Measurements from ENCODE around the gene EYS.

The EYS gene

DNA sequence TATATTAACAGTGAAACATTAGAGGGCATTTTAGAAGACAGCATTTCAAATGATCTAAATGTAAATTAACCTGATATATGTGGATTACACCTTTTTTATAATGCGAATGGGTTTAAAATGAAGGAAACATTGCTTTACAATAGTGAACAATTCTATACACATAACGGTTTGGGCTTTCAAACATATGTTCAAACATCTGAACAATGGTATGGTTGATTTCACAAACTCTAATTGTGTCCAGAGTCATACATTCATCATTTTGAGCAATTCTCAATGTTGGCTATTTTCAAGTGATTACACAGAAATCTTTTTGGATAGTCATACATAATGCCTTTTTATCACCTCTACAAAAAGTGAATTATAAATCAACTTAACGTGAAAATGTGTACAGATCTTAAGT, 1493.3 kb downstream of the EYS start:
- DNase-seq: no peak

DNA sequence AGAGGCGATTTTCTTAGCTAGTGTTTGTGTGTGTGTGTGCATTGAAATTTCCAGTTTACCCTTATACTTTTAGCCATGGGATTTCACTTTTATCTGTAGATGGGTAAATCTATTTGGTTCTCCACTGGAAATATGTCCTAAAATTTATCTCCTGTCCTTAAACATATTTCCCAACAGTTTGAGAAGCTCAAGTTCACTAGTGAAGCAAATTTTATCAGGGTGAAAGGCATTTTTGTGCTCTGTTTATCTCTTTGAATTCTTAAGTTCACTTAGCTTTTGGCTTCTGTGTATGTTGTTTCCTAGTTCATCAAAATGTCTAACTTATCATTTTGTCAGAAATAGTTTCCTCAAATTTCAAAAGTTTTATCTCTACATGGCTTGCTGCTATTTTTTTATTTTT, 1509.8 kb downstream of the EYS start:
- no peak for DNase-seq

DNA sequence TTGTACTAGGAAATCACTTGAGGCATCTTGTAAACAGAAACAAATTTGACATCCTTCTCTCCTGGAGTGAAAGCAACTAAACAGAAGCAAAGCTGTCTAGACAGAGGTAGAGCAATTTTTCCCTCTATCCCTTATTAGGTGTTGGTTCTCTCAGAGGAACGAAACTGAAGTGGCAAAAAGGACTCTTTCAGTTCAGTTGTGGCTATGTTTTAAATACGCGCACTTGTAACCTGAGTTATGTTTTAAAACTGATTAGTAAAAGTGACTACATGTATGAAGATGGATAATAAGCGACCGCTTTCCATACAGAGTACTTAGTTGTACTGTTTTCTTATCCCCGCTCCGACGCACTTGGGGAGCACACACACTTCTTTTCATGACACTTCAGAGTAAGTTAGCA, 1520.4 kb downstream of the EYS start:
- no peak for DNase-seq

DNA sequence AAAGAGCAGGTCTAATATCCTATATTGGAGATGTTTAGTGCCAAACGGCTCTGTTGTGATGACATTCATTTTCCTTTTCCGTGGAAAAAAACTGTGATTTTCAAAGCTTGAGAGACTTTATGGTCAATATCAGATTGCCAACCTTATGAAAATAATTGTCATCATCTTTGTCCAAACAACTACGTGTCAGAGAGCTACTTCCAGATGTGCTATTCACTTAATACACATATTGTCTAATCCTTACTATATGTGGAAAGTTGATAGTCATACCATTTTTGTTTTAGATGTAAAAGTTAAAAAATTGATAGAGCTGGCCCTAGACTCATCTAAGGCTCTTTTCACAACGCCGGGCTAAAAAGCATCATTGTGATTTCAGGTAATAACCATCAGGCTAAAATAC, 1521.4 kb downstream of the EYS start:
- no peak for DNase-seq

DNA sequence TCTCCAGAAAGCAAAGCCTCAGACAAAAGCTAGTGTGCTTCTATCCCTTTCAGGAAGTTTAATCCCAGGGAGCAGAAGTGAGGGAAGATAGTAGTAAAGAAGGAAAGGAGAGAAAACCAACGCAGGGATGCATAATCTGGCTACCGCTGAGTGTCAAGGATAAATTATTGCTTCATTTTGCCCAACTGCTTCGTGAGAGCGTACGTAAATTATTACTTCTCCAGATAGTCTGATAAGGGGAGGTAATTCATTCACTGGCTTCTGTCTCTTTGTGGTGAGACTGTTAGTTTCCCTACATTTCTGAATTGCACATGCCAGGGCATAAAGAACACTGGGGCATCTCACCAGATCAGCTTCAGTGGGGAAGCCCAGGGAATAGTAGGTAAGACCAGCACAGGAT, 1531.7 kb downstream of the EYS start:
- DNase-seq: no peak

DNA sequence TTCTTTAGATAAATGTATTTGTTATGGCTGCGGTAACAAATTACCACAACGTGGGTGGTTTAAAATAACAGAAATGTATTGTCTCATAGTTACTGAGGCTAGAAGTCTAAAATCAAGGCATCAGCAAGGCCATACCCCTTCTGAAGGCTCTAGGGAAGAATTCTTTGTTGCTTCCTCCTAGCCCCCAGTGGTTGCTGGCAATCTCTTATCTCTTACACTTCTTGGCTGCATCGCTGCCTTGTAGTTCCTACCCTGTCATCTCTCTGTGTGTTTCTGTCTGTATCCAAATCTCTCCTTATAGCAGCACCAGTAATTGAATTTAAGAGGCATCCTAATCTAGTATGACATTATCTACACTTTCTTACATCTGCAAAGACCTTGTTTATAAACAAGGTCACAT, 1536.7 kb downstream of the EYS start:
- DNase-seq: no peak

DNA sequence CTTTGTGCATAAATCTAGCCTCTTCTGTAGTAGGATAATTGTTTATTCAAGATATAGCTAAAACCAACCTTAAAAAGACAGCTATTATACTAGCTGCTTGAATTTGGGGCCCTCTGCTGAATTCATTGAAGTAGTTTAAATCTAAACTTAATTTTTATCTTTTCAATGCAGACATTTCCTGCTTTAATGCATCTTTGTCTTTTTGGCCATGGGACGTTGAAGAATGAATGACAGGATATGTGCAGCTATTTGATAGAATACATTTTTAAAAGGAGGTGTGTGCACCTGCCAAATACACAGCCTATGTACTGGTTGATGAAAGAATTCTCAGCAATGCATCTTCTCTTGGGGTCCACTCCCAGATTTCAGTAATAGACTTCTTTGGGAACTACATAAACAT, 1546.5 kb downstream of the EYS start:
- no peak for DNase-seq

DNA sequence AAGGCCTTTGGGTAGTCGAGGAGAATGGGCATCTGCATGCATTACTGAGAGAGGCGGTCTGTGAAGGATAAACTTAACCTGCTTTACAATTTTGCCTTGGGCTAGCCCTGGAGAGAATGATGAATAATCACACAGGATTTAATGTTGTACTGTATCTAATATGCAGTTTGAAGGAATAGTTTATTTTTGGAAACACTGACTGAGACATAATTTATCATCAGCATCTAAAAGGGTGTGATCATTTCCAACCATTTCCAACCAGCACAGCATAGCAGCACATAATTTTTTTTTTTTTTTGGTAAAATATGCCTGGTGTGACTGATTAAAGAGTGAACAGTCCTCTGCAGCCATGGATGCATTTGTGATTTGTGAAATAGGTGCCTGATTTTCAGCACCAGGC, 1552.0 kb downstream of the EYS start:
- no peak for DNase-seq

DNA sequence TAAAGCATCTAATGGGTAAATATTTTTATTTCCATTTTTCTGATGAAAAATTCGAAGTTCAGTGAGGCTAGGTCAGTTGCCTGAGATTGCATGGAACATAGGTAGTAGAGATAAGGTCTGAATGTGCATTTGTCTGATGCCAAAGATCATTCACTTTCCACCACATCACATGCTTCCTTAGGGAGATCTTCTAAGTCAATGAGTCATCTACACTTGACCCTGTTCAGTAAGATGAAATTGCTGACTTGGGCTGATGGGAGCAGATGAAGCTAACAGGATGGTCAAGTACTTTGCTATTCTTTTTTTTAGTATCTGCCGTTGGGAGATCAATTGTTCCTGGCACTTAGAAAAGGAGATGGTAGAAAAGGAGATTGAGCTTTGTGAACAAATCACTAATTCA, 1560.2 kb downstream of the EYS start:
- no peak for DNase-seq

DNA sequence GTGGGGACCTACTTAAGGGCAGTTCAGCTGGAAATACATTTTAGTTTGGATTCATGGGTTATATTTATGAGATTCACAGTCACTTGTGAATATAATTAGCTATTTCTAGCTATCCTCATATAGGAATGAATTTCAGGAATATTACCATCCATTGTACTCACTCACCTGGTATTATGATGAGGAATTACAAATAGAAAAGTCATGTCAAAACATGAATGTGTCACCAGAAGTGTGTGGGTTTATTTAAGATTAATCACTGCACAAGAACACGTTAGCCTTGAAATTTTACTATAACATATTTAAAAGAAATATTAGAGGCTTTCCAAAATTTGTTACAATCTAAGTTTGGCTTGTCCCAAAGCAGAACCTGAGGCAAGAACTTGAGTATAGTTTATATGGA, 1560.9 kb downstream of the EYS start:
- DNase-seq: no peak

DNA sequence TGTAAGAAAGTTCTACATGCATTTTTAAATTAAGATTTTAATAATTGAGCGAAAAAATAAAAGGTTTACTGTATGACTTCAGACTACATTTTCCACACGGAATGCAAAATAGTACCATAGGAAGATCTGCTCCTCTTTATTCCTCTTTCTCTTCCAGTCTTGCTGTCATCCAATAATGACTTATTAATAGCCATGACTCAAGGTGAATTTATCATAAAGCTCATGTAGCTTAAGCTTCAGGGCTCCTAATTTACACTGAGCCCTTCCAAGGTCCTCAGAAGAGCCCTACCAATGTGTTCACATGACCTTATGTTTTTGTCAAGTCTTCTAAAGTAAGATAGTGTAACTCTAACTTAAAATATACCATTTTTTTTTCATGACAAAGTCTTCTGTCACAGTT, 1561.4 kb downstream of the EYS start:
- no peak for DNase-seq

DNA sequence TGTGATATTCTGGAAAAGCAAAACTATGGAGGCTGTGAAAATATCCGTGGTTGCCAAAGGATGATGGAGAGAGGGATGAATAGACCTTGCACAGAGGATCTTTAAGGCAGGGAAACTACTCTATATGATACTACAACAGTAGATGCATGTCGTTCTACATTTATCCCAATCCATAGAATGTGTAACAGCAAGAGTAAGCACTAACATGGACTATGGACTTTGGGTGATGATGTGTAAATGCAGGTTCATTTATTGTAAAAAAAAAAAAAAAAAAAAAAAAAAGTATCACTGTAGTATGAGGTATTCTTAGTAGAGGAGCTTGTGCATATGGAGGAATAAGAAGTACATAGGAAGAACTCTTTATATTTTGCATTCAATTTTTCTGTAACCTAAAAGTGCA, 1563.9 kb downstream of the EYS start:
- DNase-seq: no peak

DNA sequence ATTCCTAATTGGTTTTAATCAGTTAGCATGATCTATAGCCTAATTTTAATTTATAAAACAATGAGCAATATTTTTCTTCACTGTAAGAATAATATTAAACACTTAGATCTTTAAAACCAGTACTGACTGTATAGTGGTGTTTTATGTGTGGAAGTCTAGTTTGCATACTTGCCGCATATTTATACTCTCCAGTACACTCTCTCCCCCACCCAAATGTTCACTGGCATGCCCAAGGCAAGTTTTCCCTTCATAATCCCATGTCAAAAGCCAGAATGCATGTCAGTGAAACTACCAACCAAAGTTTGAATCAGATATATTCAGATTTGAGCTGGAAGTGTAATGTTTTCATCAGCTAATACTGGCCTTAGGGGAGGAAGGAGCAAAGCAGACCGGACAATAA, 1565.3 kb downstream of the EYS start:
- DNase-seq: no peak

DNA sequence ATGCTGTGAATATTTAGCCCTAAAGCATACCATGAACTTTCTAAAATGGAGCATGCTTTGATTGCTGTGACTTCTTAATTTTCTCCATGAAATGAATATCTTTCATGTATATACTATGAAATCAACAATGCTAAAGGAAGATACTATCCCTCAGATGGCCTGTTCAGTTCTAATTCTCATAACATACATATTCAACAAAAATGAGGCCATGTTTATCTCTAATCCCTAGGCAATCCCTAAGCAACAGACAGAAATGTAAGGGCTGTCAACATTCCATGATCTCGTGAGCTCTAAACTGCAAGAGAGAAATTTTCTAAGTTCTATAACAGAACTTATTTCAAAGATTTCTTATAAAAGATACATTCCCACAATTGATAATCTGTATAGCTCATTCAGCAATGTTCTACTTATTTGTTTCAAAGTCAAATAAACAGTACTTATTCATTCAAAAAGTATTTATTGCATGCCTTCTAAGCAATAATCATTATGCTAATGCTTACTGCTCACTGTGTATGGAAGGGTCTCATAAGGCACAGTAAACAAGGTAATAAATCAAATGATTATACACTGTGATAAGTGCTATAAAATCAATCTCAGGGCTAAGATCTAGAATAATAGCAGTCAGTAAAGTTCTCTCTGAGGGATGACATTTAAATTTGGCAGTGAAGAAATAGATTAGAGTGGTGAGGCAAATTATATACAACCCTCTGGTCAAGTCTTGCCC, 1578.6 kb downstream of the EYS start:
- DNase-seq: no peak

DNA sequence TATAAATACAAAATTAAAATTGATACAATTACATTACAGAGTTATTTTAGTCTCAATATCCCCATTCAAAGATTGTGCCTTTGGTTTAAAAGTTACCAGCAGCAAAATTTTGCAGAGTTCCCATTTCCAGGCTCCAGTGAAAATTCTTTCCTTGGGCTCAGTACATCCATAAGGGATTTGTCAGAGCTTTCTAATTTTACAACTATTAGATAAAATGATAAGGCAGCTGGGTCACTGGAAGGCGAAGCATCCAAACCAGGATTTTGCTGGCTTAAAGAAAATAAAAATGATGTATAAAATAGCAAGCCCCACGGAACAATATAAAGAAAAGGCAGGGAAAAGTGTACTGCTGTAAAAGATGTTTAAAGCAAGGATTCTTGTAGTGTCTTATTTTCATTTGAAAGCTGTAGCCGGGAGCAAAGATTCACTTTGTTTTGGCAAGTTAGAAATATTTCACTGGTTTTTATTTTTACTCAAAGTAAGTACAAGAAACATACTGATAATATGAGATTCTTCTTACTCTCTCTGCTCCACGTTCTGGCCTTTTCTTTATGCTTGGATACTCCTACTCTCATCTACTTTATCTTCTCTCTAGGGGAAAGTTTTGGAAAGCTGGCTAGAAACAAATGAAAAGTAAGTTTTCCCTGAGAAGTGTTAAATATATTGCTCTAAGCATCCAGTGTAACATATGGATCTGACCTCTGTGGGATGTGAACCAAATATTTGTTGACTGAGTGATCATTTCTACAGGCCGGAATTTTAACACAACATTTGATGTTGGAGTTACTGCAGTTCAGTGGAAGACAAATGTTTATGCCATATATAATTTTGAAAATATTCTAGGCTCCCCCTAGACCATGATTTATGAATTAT, 1583.0 kb downstream of the EYS start:
- DNase-seq: no peak

DNA sequence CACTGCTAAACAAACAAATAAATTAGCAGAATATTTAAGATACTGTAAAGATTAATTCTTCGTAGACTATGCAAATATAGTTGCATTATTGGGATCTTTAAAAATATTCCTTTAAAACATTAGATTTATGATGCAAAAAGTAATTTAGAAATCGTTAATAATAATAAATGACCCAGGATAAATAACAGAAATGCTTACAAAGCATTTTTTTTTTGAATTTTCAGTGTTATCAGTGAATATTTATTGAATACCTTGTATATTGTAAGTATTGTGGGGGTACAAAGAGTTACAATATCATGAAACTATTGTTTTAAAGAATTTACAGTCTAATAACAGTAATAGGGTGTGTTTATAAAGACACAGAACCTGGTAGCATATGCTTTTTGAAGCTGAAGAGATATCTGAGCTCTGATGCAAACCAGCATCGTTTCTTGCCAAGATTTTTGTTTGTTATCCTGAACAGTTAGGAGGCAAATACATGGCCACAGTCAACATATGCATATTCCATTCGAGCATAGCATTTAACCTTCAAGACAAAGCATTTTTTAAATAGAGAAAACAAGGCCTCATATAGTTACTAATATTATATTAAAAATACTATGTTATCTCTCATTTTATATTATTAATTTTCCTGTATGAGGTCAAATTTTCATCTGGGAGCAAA, 1584.2 kb downstream of the EYS start:
- DNase-seq: no peak

DNA sequence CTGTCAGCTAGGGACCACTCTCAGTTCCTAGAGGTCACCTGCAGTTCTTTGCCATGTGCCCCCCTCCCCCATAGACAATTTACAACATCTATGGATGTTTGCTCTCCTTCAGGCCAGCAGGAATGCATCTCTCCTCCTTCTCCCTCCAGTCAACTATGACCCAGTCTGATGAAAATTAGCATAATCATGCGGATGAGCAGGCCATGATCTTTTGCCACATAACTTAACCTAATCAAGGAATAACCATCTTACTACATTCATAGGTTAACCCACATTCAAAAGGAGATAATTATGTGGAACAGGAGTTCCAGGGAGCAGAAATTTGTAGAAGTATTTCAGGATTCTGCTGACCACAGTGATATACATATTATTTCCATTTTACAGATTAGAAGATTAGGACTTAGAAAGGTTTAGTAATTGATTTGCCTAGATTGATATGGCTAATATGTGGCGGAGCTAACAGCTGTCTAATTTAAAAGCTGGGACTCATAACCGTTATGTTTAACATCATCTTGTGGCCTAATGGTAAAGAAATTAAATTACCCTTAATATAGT, 1585.9 kb downstream of the EYS start:
- no peak for DNase-seq

DNA sequence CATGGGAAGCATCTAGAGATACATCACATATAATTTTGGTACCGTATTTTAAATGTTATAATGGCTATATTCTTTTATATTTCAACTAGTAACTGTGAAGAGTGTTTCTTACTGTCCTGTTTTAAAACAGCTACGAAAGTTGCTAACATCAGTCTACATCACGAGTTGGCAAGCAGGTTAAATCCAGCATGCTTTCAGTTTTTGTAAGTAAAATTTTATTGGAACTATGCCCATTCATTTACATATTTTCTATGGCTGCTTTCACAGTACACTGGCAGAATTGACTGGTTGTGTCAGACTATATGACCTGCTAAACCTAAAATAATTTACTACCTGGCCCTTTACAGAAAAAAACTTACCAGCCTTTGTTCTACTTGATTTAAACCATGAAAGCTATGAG, 1593.3 kb downstream of the EYS start:
- no peak for DNase-seq

DNA sequence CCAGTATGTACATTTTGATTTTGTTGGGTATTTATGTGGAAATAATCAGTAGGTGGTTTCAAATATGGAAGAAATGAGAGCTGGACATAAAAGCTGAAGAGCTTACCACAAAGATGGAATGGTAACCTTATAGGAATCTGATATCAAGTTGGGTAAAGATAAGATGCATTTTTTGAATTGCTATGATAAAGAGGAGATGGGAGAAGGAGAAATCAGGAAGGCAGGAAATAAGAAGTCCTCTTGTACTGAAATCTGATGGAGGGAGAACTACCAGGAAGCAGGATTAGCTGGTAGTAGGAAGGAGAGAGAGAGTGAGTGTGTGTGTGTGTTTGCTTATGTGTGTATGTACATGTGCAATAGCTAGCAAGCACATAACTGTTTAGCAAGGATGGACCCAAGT, 1603.0 kb downstream of the EYS start:
- DNase-seq: no peak

DNA sequence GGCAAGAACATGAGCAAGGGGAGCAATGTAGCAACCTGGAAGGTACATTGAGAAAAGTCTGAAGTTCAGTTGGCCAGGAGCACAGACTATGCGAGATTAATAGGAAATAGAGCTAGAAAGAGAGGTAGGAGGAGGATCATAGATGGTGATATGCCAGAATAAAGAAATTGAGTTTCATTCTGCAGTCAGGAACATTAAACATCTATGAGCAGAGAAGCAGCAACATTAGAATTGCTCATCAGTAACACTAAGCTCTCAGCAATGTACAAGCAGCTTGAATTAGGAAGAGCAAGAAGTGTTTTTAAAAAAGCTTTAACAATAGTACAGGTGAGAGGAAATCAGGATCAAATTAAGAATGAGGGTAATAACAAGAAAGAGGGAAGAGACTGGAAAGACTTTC, 1603.5 kb downstream of the EYS start:
- no peak for DNase-seq

DNA sequence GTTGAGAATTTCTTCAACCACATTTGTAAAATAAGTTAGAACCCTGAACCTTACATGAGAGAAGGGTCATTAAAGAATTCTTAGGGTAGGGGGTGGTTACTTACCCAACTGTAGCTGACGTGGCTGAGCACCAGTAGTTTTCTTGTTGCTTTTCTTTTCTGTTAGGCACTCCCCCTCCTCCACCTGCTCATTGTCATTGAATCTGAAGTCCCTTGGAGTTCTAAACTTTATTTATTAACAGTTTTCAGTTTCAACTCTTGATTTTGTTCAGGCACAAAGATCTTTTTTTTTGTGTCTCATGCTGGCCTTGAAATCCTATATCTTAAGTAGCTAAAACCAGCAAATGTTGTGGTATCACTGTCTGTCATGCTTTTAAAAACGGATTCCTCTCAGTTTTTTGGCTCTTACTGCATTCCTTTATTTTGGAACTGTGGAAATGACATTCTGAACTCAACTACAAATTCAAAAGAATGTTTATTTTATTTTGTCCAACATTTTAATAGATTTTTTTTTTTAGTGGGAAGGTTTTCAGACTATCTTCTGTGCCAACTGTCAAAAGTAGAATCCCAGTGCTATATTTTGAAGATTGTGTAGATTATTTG, 1606.2 kb downstream of the EYS start:
- no peak for DNase-seq

DNA sequence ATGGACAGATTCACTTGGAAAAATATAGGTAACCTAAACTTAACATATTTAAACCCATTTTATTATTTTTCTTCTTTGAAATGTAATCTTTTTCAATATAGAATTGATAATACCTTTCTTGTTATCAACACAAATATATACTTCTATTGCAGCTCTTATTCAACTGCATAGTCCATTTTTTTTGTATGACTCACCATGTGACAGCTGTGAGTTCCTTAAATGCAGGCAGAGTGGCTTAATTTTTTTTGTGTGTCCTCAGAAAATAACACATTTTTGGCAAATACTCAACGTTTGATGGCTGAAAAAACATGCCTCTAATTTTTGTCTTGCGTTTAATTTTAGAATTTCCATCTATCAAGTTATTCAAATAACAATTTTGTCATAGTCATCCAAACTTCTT, 1616.7 kb downstream of the EYS start:
- DNase-seq: no peak

DNA sequence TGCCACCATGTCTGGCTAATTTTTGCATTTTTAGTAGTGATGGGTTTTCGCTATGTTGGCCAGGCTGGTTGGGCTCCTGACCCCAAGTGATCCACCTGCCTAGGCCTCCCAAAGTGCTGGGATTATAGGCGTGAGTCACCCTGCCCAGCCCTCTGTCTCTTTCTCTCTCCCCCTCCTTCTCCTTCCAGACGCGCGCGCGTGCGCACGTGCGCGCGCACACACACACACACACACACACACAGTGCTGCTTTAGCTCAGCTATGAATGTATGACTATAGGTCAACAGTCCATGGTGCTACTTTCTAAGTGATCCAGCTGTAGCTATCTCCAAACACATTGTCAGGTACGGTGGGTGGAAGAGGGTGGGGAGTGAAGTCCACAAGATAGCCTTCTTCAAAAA, 1621.9 kb downstream of the EYS start:
- DNase-seq: no peak
